ENCODE data around the gene LRRC10.
A peak's percentile ranks its signal among the peaks of the same experiment; 100 is the strongest.

The LRRC10 gene

DNA sequence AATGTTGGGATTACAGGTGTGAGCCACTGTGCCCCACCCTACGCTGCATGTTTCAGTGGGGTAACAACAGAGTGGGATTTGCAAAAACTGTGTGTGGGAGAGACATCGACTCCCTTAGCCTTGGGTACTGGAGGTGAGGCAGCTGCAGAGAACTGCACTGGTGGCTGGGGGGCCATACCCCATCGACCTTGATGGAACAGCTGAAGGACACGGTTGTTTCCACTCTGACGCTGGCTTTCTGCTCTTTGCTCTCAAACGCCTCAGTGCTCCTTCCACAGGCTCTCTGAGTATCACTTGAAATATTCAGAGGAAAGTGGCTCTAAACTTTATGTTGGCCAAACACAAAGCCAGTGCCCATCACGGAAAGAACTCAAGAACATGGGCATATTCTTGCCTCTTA is 30.8 kb upstream of the LRRC10 start:
- DNase-seq (ENCODE audit: low read depth, low spot score) = no peak
- H3K4me3 ChIP-seq (ENCODE audit: low read depth, low read length) = no peak overlapping the region
- TF ChIP-seq, protein P1, sequence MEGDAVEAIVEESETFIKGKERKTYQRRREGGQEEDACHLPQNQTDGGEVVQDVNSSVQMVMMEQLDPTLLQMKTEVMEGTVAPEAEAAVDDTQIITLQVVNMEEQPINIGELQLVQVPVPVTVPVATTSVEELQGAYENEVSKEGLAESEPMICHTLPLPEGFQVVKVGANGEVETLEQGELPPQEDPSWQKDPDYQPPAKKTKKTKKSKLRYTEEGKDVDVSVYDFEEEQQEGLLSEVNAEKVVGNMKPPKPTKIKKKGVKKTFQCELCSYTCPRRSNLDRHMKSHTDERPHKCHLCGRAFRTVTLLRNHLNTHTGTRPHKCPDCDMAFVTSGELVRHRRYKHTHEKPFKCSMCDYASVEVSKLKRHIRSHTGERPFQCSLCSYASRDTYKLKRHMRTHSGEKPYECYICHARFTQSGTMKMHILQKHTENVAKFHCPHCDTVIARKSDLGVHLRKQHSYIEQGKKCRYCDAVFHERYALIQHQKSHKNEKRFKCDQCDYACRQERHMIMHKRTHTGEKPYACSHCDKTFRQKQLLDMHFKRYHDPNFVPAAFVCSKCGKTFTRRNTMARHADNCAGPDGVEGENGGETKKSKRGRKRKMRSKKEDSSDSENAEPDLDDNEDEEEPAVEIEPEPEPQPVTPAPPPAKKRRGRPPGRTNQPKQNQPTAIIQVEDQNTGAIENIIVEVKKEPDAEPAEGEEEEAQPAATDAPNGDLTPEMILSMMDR (IDR thresholded peaks at IDR 0.05; ENCODE audit: low read depth, low read length) = no peak
- in situ Hi-C loops (cut with HindIII; ENCODE audit: low sequenced_read_pairs) = no loop called here

DNA sequence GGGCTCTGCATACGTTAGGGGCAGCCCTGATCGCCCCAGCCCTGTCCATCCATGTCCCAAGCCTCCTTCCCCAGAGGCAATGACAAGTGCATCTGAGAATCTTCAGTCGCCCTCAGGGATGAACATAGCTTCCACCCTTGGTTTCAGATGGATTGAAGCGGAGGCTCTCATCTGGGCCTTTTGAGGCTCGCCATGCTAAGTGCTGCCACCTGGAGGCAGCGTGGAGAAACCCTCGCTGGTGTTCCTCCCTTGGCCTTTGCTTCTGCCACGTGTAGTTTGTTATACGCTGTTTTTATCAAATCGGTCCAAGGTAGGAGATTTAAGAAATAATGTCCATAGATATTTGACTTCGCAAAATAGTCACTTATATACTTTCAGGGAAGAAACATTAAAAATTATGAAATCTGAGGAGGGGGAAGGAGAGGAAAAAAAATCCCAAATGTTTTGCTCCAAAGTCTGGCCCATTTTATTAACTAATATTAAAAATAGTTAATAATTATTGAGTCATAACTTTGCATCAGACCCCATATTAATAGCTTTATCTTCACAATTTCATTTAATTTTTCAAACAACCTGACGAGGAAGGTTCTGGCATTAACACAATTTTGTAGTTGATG is 28.8 kb upstream of the LRRC10 start:
- TF ChIP-seq, protein P1 (IDR thresholded peaks at IDR 0.05; ENCODE audit: low read depth, low read length) = peak; percentile 94
- in situ Hi-C loops (cut with HindIII; ENCODE audit: low sequenced_read_pairs) = no loop called here
- peak; percentile 66 for DNase-seq (ENCODE audit: low read depth, low spot score)
- H3K4me3 ChIP-seq (ENCODE audit: low read depth, low read length) = no peak overlapping the region

DNA sequence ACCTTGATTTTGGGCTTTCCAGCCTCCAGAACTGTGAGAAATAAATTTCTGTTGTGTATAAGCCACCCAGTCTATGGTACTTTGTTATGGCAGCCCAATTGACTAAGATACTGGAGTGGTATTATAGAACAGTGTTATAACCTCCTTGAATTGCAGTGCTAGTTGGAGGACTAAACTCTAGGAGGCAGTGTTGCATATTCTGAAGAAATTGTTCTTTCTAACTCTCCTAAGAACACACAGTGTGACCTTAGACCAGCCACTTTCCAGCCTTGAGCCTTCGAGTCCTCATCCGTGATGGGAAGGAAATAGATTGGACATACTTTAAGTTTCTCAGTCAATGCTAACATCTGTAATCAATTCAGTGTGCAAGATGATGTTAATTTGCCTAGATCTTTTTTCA is 22.4 kb upstream of the LRRC10 start:
- in situ Hi-C loops (cut with HindIII; ENCODE audit: low sequenced_read_pairs) = no loop called here
- no peak overlapping the region for H3K4me3 ChIP-seq (ENCODE audit: low read depth, low read length)
- TF ChIP-seq, protein P1 (IDR thresholded peaks at IDR 0.05; ENCODE audit: low read depth, low read length) = no peak
- no peak for DNase-seq (ENCODE audit: low read depth, low spot score)

DNA sequence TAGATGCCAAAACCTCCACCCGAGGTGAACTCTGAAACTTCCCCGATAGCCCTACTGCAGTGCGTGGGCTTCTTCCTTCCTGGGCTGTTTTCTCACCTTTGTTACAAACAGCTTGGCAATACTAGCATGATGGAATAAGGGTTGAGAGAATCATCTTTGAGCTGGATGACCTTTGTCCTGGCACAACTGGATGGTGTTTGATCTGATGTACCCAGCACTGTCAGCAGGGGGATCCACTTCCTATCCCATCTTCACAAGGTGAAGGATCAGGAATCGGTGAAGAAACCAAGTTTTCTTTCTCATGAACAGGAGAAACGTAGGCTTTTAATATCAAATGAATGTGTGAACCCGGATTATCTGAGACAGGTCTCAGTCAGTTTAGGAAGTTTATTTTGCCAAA is 19.5 kb upstream of the LRRC10 start:
- in situ Hi-C loops (cut with HindIII; ENCODE audit: low sequenced_read_pairs) = no loop called here
- DNase-seq (ENCODE audit: low read depth, low spot score) = no peak
- TF ChIP-seq, protein P1 (IDR thresholded peaks at IDR 0.05; ENCODE audit: low read depth, low read length) = peak; percentile 31
- H3K4me3 ChIP-seq (ENCODE audit: low read depth, low read length) = no peak overlapping the region

DNA sequence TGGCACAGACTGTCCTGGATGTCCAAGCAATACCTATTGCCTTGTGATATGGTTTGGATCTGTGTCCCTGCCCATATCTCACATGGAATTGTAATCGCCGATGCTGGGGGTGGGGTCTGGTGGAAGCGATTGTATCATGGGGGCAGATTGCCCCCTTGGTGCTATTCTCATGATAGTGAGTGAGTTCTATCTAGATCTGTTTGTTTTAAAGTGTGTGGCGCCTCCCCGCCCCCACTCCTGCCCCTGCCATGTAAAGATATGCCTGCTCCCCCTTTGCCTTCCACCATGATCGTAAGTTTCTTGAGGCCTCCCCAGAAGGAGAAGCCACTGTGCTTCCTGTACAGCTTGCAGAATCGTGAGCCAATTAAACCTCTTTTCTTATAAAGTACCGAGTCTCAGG is 16.8 kb upstream of the LRRC10 start:
- TF ChIP-seq, protein P1 (IDR thresholded peaks at IDR 0.05; ENCODE audit: low read depth, low read length) = no peak
- in situ Hi-C loops (cut with HindIII; ENCODE audit: low sequenced_read_pairs) = no loop called here
- H3K4me3 ChIP-seq (ENCODE audit: low read depth, low read length) = no peak overlapping the region
- DNase-seq (ENCODE audit: low read depth, low spot score) = no peak

DNA sequence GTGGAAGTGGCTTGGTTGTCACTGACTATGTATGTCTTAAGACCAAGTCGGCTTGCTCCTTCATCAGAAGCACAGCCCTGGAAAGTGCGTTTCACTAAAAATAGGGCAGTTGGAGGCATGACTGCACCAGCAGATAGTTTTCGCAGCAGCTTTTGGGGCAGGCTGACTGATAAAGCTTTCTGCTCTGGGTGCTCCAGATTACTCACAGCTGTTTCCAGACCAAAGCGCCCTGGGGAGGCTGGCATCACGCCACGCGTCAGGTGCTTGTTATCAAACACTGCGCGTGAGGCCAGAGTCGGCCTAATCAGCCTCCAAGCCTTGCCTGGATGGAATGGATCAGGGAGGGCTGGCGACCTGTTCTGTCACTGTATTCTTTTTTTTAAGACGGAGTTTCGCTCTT is 13.3 kb upstream of the LRRC10 start:
- no peak overlapping the region for H3K4me3 ChIP-seq (ENCODE audit: low read depth, low read length)
- in situ Hi-C loops (cut with HindIII; ENCODE audit: low sequenced_read_pairs) = no loop called here
- TF ChIP-seq, protein P1 (IDR thresholded peaks at IDR 0.05; ENCODE audit: low read depth, low read length) = no peak
- DNase-seq (ENCODE audit: low read depth, low spot score) = no peak

All from astrocyte of the spinal cord (primary cell).